ENCODE results near the gene COBLL1.

DNA sequence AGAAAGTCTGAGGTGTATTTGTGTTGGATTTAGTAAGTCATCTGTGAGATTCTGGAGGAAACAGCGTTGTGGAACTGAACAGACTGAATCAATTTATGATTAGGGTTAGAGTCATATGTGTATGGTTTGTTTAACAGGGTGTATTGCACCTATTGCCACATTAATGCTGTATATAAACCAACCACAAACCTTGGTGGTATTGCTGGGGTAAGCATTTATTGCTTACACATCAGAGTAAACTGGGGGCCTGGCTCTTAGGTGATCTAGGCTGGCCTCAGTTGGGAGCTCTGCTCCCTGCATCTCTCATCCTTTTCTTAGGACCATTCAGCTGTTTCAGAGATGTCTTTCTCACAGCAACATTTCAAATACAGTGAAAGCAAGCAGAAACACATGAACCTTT, 160.6 kb downstream of the COBLL1 start:
- TF ChIP-seq, protein P1, sequence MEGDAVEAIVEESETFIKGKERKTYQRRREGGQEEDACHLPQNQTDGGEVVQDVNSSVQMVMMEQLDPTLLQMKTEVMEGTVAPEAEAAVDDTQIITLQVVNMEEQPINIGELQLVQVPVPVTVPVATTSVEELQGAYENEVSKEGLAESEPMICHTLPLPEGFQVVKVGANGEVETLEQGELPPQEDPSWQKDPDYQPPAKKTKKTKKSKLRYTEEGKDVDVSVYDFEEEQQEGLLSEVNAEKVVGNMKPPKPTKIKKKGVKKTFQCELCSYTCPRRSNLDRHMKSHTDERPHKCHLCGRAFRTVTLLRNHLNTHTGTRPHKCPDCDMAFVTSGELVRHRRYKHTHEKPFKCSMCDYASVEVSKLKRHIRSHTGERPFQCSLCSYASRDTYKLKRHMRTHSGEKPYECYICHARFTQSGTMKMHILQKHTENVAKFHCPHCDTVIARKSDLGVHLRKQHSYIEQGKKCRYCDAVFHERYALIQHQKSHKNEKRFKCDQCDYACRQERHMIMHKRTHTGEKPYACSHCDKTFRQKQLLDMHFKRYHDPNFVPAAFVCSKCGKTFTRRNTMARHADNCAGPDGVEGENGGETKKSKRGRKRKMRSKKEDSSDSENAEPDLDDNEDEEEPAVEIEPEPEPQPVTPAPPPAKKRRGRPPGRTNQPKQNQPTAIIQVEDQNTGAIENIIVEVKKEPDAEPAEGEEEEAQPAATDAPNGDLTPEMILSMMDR (conservative IDR thresholded peaks at IDR 0.05): no peak
- no peak for TF ChIP-seq ZFX (IDR thresholded peaks at IDR 0.05)

Data from C4-2B (cell line).